T-cell (primary cell): ENCODE results near the gene GRHL1. TPM values are rescaled to one million over a fixed set of nuclear protein-coding genes. Genes with fewer than 3 reads are reported as not detected.

Source experiments
- ATAC-seq, 4 experiments: fragments of 200-7000 bp in 3 of 4; fragments of 150-1000 bp in 1 of 4; cut with Tn5 transposase; replicated peaks in 1 of 4; 1 replicate in 3 of 4; 2 replicates in 1 of 4; pipeline ENCODE4 v1.10.0; 2021; ENCODE audit warnings: moderate library complexity in 3 of 4, mild to moderate bottlenecking in 2 of 4, moderate number of reproducible peaks in 1 of 4
- CTCF ChIA-PET, 2 donors: fragments of 300-600 bp; sonication (Branson Sonifier 250); formaldehyde crosslinking; loops; one replicate each; lab custom pipeline; 2022; ENCODE audit warnings: antibody characterized with exemption in 2 of 2; lab: Charles Lee
- POLR2A ChIA-PET, 2 donors: fragments of 300-600 bp; sonication (Branson Sonifier 250); formaldehyde crosslinking; loops; one replicate each; lab custom pipeline; 2022; ENCODE audit warnings: antibody characterized with exemption in 2 of 2; lab: Charles Lee
- DNase-seq, 35 experiments: peaks; one replicate each; pipeline versions ENCODE4 v3.0.0 to v3.0.0-alpha.2; 2013 to 2023
- H3K27ac ChIP-seq: one replicate; pipeline ENCODE4 v1.5.1; 2013; ENCODE audit warnings: low read length
- H3K27me3 ChIP-seq, 2 experiments: replicated peaks in 1 of 2; 1 replicate in 1 of 2; 2 replicates in 1 of 2; pipeline versions ENCODE4 v1.6.1 to v1.7.0; 2013; ENCODE audit warnings: low read length in 1 of 2, mixed read lengths in 1 of 2; ENCODE audit not compliant: control insufficient read depth in 2 of 2, insufficient read depth in 2 of 2; ENCODE audit errors: extremely low read depth in 1 of 2
- H3K36me3 ChIP-seq, 2 donors: 1 replicate in 1 of 2; 2 replicates in 1 of 2; pipeline versions ENCODE4 v1.6.1 to v1.7.0; 2013; ENCODE audit warnings: low read length in 1 of 2; ENCODE audit not compliant: control insufficient read depth in 2 of 2, insufficient read depth in 1 of 2; ENCODE audit errors: extremely low read depth in 1 of 2
- H3K4me1 ChIP-seq, 2 experiments: 1 replicate in 1 of 2; 2 replicates in 1 of 2; pipeline versions ENCODE4 v1.6.1 to v1.7.0; 2013; ENCODE audit warnings: low read length in 2 of 2, mixed read lengths in 1 of 2; ENCODE audit not compliant: insufficient read depth in 2 of 2, control insufficient read depth in 1 of 2; ENCODE audit errors: extremely low read depth in 1 of 2
- H3K4me3 ChIP-seq, 2 donors: 1 replicate in 1 of 2; 2 replicates in 1 of 2; pipeline versions ENCODE4 v1.5.1 to v1.7.0; 2013; ENCODE audit warnings: mild to moderate bottlenecking in 2 of 2, low read length in 1 of 2, moderate library complexity in 1 of 2; ENCODE audit not compliant: control insufficient read depth in 1 of 2; ENCODE audit errors: extremely low read depth in 1 of 2
- H3K9me3 ChIP-seq: 2 replicates; pipeline ENCODE4 v1.7.0; 2013
- H3K27ac Mint-ChIP-seq, 2 donors: one replicate each; pipeline ENCODE4 v1.8.0; 2020 to 2021; ENCODE audit warnings: mild to moderate bottlenecking in 2 of 2, mixed read lengths in 2 of 2
- H3K27me3 Mint-ChIP-seq, 2 donors: one replicate each; pipeline ENCODE4 v1.8.0; 2021 to 2022; ENCODE audit warnings: mixed read lengths in 2 of 2
- H3K36me3 Mint-ChIP-seq: one replicate; pipeline ENCODE4 v1.8.0; 2021; ENCODE audit warnings: mixed read lengths
- H3K4me1 Mint-ChIP-seq, 3 donors: one replicate each; pipeline ENCODE4 v1.8.0; 2020 to 2022; ENCODE audit warnings: mixed read lengths in 3 of 3, mild to moderate bottlenecking in 1 of 3
- H3K4me3 Mint-ChIP-seq, 3 donors: one replicate each; pipeline ENCODE4 v1.8.0; 2020 to 2022; ENCODE audit warnings: mild to moderate bottlenecking in 3 of 3, mixed read lengths in 3 of 3, moderate library complexity in 3 of 3
- H3K9me3 Mint-ChIP-seq, 3 donors: one replicate each; pipeline ENCODE4 v1.8.0; 2020 to 2022; ENCODE audit warnings: mixed read lengths in 3 of 3
- whole genome bisulfite sequencing: methylation state at CpG from one replicate; pipeline ENCODE4 v1.1.5; 2013; ENCODE audit warnings: missing lambda C conversion rate; ENCODE audit not compliant: insufficient coverage; 5-methylcytosine and 5-hydroxymethylcytosine counted together
- total RNA-seq, 35 experiments: library from RNA in 6 of 35; stranded (reverse) in 6 of 35; fragments of 120-200 nt in 1 of 35; gene quantifications; one replicate each; pipeline versions ENCODE4 v1.2.1 to v1.2.4 and lab custom pipeline; 2013 to 2026

Gene GRHL1
- total RNA-seq, 5 donors from 2014 or later (not counting 1 experiment from before 2014, with no cell fraction given): 0.07 to 0.61 (median 0.43) TPM

DNA sequence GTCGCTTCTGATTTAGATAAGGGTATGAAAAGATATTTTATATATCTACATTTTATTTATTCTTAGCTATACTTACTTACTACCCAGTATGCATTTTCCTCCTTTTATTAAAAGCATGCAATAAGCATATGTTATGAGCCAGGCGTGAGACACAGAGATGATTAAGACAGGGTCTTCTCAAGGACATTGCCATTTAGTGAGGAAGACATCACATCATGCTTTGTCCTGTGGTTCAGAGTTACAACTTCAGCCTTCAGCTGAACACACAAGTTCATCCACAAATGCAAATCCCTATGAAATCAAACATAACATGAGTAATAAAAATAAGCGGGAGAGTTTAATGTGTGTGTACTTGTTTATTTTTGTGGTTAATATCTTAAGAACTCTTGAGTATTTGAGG is 30.2 kb downstream of the GRHL1 start:
- Histone ChIP-seq H3K36me3 (no peaks in the 10 kb centered on the region), H3K27ac (no peak overlapping the region), H3K27me3 (peaks cover 0 to 27% of the 10 kb centered on the region in 2 experiments), H3K9me3 (no peaks in the 10 kb centered on the region), H3K4me1 (peaks cover 0 to 3% of the 10 kb centered on the region in 2 experiments), H3K4me3 (no peak overlapping the region)
- ChIA-PET CTCF (no interaction called here), POLR2A (interaction anchor here in 1 of 2 donors (0.5 kb wide), 1 partner anchor 63 kb away, joined by 4 read pairs; no protein-coding TSS in a partner anchor)
- peaks cover 4 to 9% of the 10 kb centered on the region in 2 donors for H3K27me3 Mint-ChIP-seq
- DNase-seq: no peak
- no peaks in the 10 kb centered on the region for H3K36me3 Mint-ChIP-seq
- whole genome bisulfite sequencing: no CpG with 5 or more reads among the region's 3 CpGs
- H3K4me3 Mint-ChIP-seq: no peak overlapping the region
- H3K9me3 Mint-ChIP-seq: no peaks in the 10 kb centered on the region
- H3K27ac Mint-ChIP-seq: no peak overlapping the region
- ATAC-seq: no peak
- peaks cover 13 to 18% (median 14%) of the 10 kb centered on the region in 3 donors for H3K4me1 Mint-ChIP-seq

GRCh38 chr2:9982248-9982647 is 30.8 kb downstream of the GRHL1 start:
- DNase-seq: no peak
- Histone ChIP-seq H3K9me3 (no peaks in the 10 kb centered on the region), H3K4me1 (peaks cover 0 to 3% of the 10 kb centered on the region in 2 experiments), H3K4me3 (no peak overlapping the region), H3K27ac (no peak overlapping the region), H3K27me3 (peaks cover 0 to 26% of the 10 kb centered on the region in 2 experiments), H3K36me3 (no peaks in the 10 kb centered on the region)
- H3K36me3 Mint-ChIP-seq: no peaks in the 10 kb centered on the region
- ATAC-seq: no peak
- no peak overlapping the region for H3K4me3 Mint-ChIP-seq
- H3K4me1 Mint-ChIP-seq: peaks cover 13 to 18% (median 14%) of the 10 kb centered on the region in 3 donors
- H3K27ac Mint-ChIP-seq: no peak overlapping the region
- CTCF ChIA-PET: no interaction called here
- POLR2A ChIA-PET: no interaction called here
- H3K27me3 Mint-ChIP-seq: peaks cover 4 to 9% of the 10 kb centered on the region in 2 donors
- H3K9me3 Mint-ChIP-seq: no peaks in the 10 kb centered on the region
- 89% methylated on average over 6 of the region's 8 CpGs for WGBS

DNA sequence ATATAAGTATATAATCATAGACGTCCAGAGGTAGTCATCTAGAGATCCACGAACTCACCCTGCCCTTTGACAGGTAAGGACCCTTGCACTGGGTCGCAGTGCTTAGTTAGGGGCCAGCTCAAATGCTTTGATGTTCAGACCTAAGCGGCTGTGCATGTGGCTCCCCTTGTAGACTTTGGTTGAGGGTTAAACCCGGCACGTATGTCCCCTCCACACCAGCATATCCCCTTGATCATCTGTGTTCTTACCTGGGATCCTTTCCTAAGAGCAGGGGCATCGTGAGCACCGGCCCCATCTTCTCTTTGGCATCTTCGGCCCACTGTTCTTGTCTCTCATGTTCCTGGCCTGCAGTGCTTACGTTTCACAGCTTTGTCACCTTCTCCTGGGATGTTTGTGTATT is 31.4 kb downstream of the GRHL1 start:
- peaks cover 0 to 3% of the 10 kb centered on the region in 2 experiments for H3K4me1 ChIP-seq
- H3K27ac Mint-ChIP-seq: no peak overlapping the region
- no peak overlapping the region for H3K4me3 Mint-ChIP-seq
- H3K36me3 ChIP-seq: no peaks in the 10 kb centered on the region
- H3K4me3 ChIP-seq: no peak overlapping the region
- 92% methylated on average over 4 of the region's 10 CpGs for WGBS
- H3K27me3 ChIP-seq: peaks cover 0 to 23% of the 10 kb centered on the region in 2 experiments
- ATAC-seq (no peak), DNase-seq (no peak)
- H3K4me1 Mint-ChIP-seq: peaks cover 13 to 18% (median 14%) of the 10 kb centered on the region in 3 donors
- no peak overlapping the region for H3K27ac ChIP-seq
- H3K36me3 Mint-ChIP-seq: no peaks in the 10 kb centered on the region
- H3K27me3 Mint-ChIP-seq: peaks cover 4 to 6% of the 10 kb centered on the region in 2 donors
- no peaks in the 10 kb centered on the region for H3K9me3 Mint-ChIP-seq
- ChIA-PET POLR2A (no interaction called here), CTCF (interaction anchor here (1.6 to 3.3 kb wide), 3 partner anchors 46 to 65 kb away, joined by 4 to 86 read pairs (median 41); no protein-coding TSS in a partner anchor)
- no peaks in the 10 kb centered on the region for H3K9me3 ChIP-seq

DNA sequence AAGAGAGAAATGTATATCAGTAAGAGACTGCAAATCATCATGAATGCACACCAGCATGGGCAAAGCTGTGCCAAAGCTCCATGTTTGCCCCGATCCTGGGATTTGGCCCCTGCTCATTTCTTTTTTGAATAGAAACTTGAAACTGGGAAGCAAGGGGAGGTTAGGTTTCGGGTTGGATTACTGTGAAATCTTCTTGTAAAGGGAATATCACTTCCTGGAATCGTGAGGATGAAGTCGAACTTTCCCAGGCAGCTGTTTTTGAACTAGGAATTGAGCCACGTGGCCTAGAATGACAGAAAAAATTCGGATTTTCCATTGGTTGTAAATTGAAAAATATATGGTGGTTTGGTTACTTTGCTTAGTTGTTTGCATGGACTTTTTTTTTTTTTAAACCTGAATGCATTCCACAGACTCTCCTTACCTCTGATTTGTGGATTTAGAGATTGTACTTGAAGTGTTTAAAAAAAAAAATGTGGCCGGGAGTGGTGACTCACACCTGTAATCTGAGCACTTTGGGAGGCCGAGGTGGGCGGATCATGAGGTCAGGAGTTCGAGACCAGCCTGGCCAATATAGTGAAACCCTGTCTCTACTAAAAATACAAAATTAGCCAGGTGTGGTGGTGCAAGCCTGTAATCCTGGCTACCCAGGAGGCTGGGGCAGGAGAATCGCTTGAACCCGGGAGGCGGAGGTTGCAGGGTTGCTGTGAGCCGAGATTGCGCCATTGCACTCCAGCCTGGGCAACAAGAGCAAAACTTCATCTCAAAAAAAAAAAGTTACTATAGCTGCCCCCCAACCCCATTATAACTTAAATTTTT is 32.1 kb downstream of the GRHL1 start:
- Histone ChIP-seq H3K36me3 (no peaks in the 10 kb centered on the region), H3K27me3 (peaks cover 0 to 20% of the 10 kb centered on the region in 2 experiments), H3K9me3 (no peaks in the 10 kb centered on the region), H3K4me1 (peaks cover 0 to 3% of the 10 kb centered on the region in 2 experiments), H3K4me3 (no peak overlapping the region), H3K27ac (no peak overlapping the region)
- peaks cover 13 to 18% (median 14%) of the 10 kb centered on the region in 3 donors for H3K4me1 Mint-ChIP-seq
- H3K36me3 Mint-ChIP-seq: no peaks in the 10 kb centered on the region
- ChIA-PET CTCF (interaction anchor here (0.7 to 3.3 kb wide), 35 partner anchors 9 to 451 kb away, joined by 3 to 86 read pairs (median 4); partner anchors contain the start of genes KLF11 (in 2 of the 2) and TAF1B (in 1 of the 2)), POLR2A (interaction anchor here (0.6 to 0.7 kb wide), 3 partner anchors 50 to 463 kb away, joined by 3 to 4 read pairs (median 3); no protein-coding TSS in a partner anchor)
- H3K27me3 Mint-ChIP-seq: peaks cover 0 to 2% of the 10 kb centered on the region in 2 donors
- WGBS: 57% methylated on average over 11 of the region's 15 CpGs
- H3K9me3 Mint-ChIP-seq: no peaks in the 10 kb centered on the region
- DNase-seq (no peak), ATAC-seq (no peak)
- H3K27ac Mint-ChIP-seq: no peak overlapping the region
- H3K4me3 Mint-ChIP-seq: no peak overlapping the region

- CTCF ChIA-PET: interaction anchor here (0.6 to 3.3 kb wide), 49 partner anchors 9 to 1177 kb away, joined by 3 to 86 read pairs (median 4); partner anchors contain the start of genes KLF11 (in 2 of the 2) and TAF1B (in 1 of the 2)
- Histone ChIP-seq H3K9me3 (no peaks in the 10 kb centered on the region), H3K27me3 (peaks cover 0 to 17% of the 10 kb centered on the region in 2 experiments), H3K4me3 (no peak overlapping the region), H3K27ac (no peak overlapping the region), H3K4me1 (peaks cover 0 to 3% of the 10 kb centered on the region in 2 experiments), H3K36me3 (no peaks in the 10 kb centered on the region)
- WGBS: 60% methylated on average over 4 of the region's 7 CpGs
- DNase-seq (peak in 4 of 35 experiments; percentile 11 to 82 (median 28)), ATAC-seq (peak; percentile 64 to 78 (median 72))
- Mint-ChIP-seq H3K9me3 (no peaks in the 10 kb centered on the region), H3K27ac (no peak overlapping the region), H3K36me3 (no peaks in the 10 kb centered on the region), H3K27me3 (peaks cover 0 to 2% of the 10 kb centered on the region in 2 donors), H3K4me1 (peaks cover 13 to 18% (median 14%) of the 10 kb centered on the region in 3 donors), H3K4me3 (no peak overlapping the region)
- POLR2A ChIA-PET: interaction anchor here (0.6 to 0.7 kb wide), 4 partner anchors 19 to 462 kb away, joined by 3 to 4 read pairs (median 3); no protein-coding TSS in a partner anchor
These were observed 32.8 kb downstream of the GRHL1 start for GRCh38 chr2:9984217-9984739.
